H1 (cell line): Measurements from ENCODE around the gene FCRL6.

ENCODE experiments used
- ATF2 ChIP-seq: IDR thresholded peaks from 2 replicates; pipeline ENCODE4 v1.6.1; 2012; ENCODE audit warnings: low read length, inconsistent platforms
- CTCF ChIP-seq, 3 experiments: IDR thresholded peaks; 1 replicate in 2 of 3; 2 replicates in 1 of 3; pipeline versions ENCODE4 v1.5.1 to v1.6.1; 2011; ENCODE audit warnings: low read length in 3 of 3, mild to moderate bottlenecking in 3 of 3, inconsistent platforms in 2 of 3, low read depth in 1 of 3, moderate library complexity in 1 of 3; ENCODE audit not compliant: insufficient read depth in 1 of 3; ENCODE audit errors: control extremely low read depth in 1 of 3
- E2F6 ChIP-seq: IDR thresholded peaks from 2 replicates; pipeline ENCODE4 v1.6.1; 2012; ENCODE audit warnings: inconsistent platforms
- EP300 ChIP-seq, 2 experiments: IDR thresholded peaks; 1 replicate in 1 of 2; 2 replicates in 1 of 2; pipeline ENCODE4 v1.6.1; 2011 to 2012; ENCODE audit warnings: low read depth in 2 of 2, low read length in 2 of 2, mild to moderate bottlenecking in 2 of 2, borderline replicate concordance in 1 of 2, inconsistent platforms in 1 of 2, moderate library complexity in 1 of 2
- FOSL1 ChIP-seq: IDR thresholded peaks from 2 replicates; pipeline ENCODE4 v1.6.1; 2011; ENCODE audit warnings: mild to moderate bottlenecking, low read depth, low read length, moderate library complexity; ENCODE audit not compliant: insufficient read depth
- JUND ChIP-seq: IDR thresholded peaks from 2 replicates; pipeline ENCODE4 v1.6.1; 2011; ENCODE audit warnings: mild to moderate bottlenecking, improper control_type of control experiment, low read length
- POLR2A ChIP-seq, 2 experiments: IDR thresholded peaks; 1 replicate in 1 of 2; 2 replicates in 1 of 2; pipeline ENCODE4 v1.6.1; 2011; ENCODE audit warnings: low read depth in 2 of 2, low read length in 2 of 2, mild to moderate bottlenecking in 2 of 2; ENCODE audit errors: control extremely low read depth in 1 of 2
- SP2 ChIP-seq: IDR thresholded peaks from 2 replicates; pipeline ENCODE4 v1.6.1; 2012; ENCODE audit warnings: mild to moderate bottlenecking, low read length, inconsistent platforms

GRCh38 chr1:159835356-159835755 is 33.2 kb downstream of the FCRL6 start:
- TF ChIP-seq POLR2A (IDR thresholded peaks at IDR 0.05; ENCODE audit: control extremely low read depth in 1 of 2, low read depth in 2 of 2, low read length in 2 of 2): no peak
- no peak for TF ChIP-seq CTCF (IDR thresholded peaks at IDR 0.05; ENCODE audit: control extremely low read depth in 1 of 3, insufficient read depth in 1 of 3, low read depth in 1 of 3, low read length in 3 of 3)
- TF ChIP-seq EP300 (IDR thresholded peaks at IDR 0.05; ENCODE audit: borderline replicate concordance in 1 of 2, low read depth in 2 of 2, low read length in 2 of 2): no peak
- TF ChIP-seq FOSL1: no peak
- no peak for TF ChIP-seq JUND
- TF ChIP-seq ATF2: no peak
- no peak for TF ChIP-seq SP2
- TF ChIP-seq E2F6: no peak
